HepG2 (cell line): ENCODE data around the gene SRRM4. TPM values are rescaled to one million over a fixed set of nuclear protein-coding genes. Genes with fewer than 3 reads are reported as not detected.

ENCODE experiments used
- ATAC-seq: fragments of 200-7000 bp; cut with Tn5 transposase; 3 replicates; pipeline ENCODE4 v1.9.1; 2020; ENCODE audit warnings: mild to moderate bottlenecking, moderate library complexity
- BruUV-seq: library from RNA; stranded (reverse); fragments of 400-500 nt; replicated peaks from 2 replicates; lab custom pipeline; 2021; lab: Mats Ljungman, UMichigan
- CTCF ChIA-PET: fragments of 300-600 bp; formaldehyde crosslinking; extraction: SDS; loops from one replicate; lab custom pipeline; 2021; ENCODE audit warnings: low total read pairs, inconsistent platforms, low intra/inter-chr PET ratio; lab: Yijun Ruan, JAX
- POLR2A ChIA-PET: fragments of 350-600 bp; sonication (Branson Sonifier 250); formaldehyde crosslinking; loops from one replicate; lab custom pipeline; 2020; ENCODE audit warnings: antibody characterized with exemption, inconsistent platforms; lab: Yijun Ruan, JAX
- DNase-seq: peaks from one replicate; pipeline ENCODE4 v3.0.0-alpha.2; 2015; ENCODE audit warnings: low spot score
- FAIRE-seq: peaks from 3 replicates; lab custom pipeline; 2011; peaks lifted over from hg19 to GRCh38; lab: Jason Lieb, UNC
- H2AFZ ChIP-seq: one replicate; pipeline ENCODE4 v1.6.1; 2011; ENCODE audit warnings: low read length, inconsistent platforms
- H3K27ac ChIP-seq: fragments of 300-600 bp; 3 replicates; pipeline ENCODE4 v1.8.0; 2011; ENCODE audit warnings: mixed run types, mild to moderate bottlenecking, mixed read lengths, low read length, inconsistent platforms; ENCODE audit not compliant: insufficient read depth; ENCODE audit errors: extremely low read length
- H3K27me3 ChIP-seq, 2 experiments: fragments of 200-600 bp in 1 of 2; 2 replicates in 1 of 2; 3 replicates in 1 of 2; pipeline versions ENCODE4 v1.6.0 to v1.8.0; 2011; ENCODE audit warnings: low read length in 2 of 2, mild to moderate bottlenecking in 2 of 2, moderate library complexity in 2 of 2, inconsistent platforms in 1 of 2; ENCODE audit not compliant: insufficient read depth in 2 of 2, control insufficient read depth in 1 of 2
- H3K36me3 ChIP-seq, 2 experiments: fragments of 200-600 bp in 1 of 2; replicated peaks in 1 of 2; 2 replicates in 1 of 2; 3 replicates in 1 of 2; pipeline versions ENCODE4 v1.5.1 to v1.8.0; 2011; ENCODE audit warnings: low read length in 2 of 2, inconsistent platforms in 1 of 2; ENCODE audit not compliant: insufficient read depth in 2 of 2, control insufficient read depth in 1 of 2
- H3K4me1 ChIP-seq: 2 replicates; pipeline ENCODE4 v1.5.1; 2012; ENCODE audit warnings: low read length, inconsistent platforms; ENCODE audit not compliant: insufficient read depth
- H3K4me2 ChIP-seq: 2 replicates; pipeline ENCODE4 v1.6.0; 2011; ENCODE audit warnings: low read depth, low read length, inconsistent platforms
- H3K4me3 ChIP-seq, 3 experiments: fragments of 200-600 bp in 1 of 3; sonication (generic), shearing (Covaris generic) in 1 of 3; replicated peaks in 1 of 3; 2 replicates each; pipeline ENCODE4 v1.5.1; 2011 to 2016; ENCODE audit warnings: low read length in 3 of 3, inconsistent platforms in 2 of 3, low read depth in 2 of 3, mild to moderate bottlenecking in 2 of 3, control low read depth in 1 of 3, mixed read lengths in 1 of 3; ENCODE audit not compliant: insufficient read depth in 1 of 3
- H3K79me2 ChIP-seq: one replicate; pipeline ENCODE4 v1.6.1; 2011; ENCODE audit warnings: low read length, inconsistent platforms; ENCODE audit not compliant: insufficient read depth
- H3K9ac ChIP-seq: 2 replicates; pipeline ENCODE4 v1.6.0; 2011; ENCODE audit warnings: mild to moderate bottlenecking, low read depth, low read length, inconsistent platforms; ENCODE audit not compliant: insufficient read depth
- H3K9me3 ChIP-seq: 2 replicates; pipeline ENCODE4 v1.5.1; 2012; ENCODE audit warnings: mild to moderate bottlenecking, low read length
- H4K20me1 ChIP-seq: 2 replicates; pipeline ENCODE4 v1.6.0; 2011; ENCODE audit warnings: inconsistent platforms, mild to moderate bottlenecking, low read length, moderate library complexity; ENCODE audit not compliant: insufficient read depth
- ATF1 ChIP-seq: IDR thresholded peaks from 2 replicates; pipeline ENCODE4 v1.6.1; 2016; ENCODE audit warnings: mild to moderate bottlenecking, control low read depth
- HHEX ChIP-seq: IDR thresholded peaks from 2 replicates; pipeline ENCODE4 v1.6.1; 2016; ENCODE audit warnings: control low read depth
- MED13 ChIP-seq: sonication (generic); formaldehyde crosslinking; IDR thresholded peaks from 2 replicates; pipeline ENCODE4 v1.5.0; 2020; ENCODE audit warnings: missing genetic modification reagents
- NAIF1 ChIP-seq: sonication (generic); formaldehyde crosslinking; IDR thresholded peaks from 2 replicates; pipeline ENCODE4 v1.5.0; 2020; ENCODE audit warnings: mild to moderate bottlenecking, missing genetic modification reagents, borderline replicate concordance
- NBN ChIP-seq: fragments of 450-650 bp; conservative IDR thresholded peaks from 2 replicates; pipeline ENCODE4 v1.6.1; 2017
- PITX1 ChIP-seq: sonication (generic); formaldehyde crosslinking; IDR thresholded peaks from 2 replicates; pipeline ENCODE4 v1.5.1; 2020; ENCODE audit warnings: mild to moderate bottlenecking, missing genetic modification reagents
- RNF219 ChIP-seq: sonication (generic); formaldehyde crosslinking; IDR thresholded peaks from 2 replicates; pipeline ENCODE4 v1.5.0; 2020; ENCODE audit warnings: mild to moderate bottlenecking, missing genetic modification reagents
- SETDB1 ChIP-seq: sonication (generic); formaldehyde crosslinking; IDR thresholded peaks from 2 replicates; pipeline ENCODE4 v1.5.1; 2020; ENCODE audit warnings: missing genetic modification reagents, mild to moderate bottlenecking, borderline replicate concordance
- SNAPC2 ChIP-seq: sonication (generic); formaldehyde crosslinking; IDR thresholded peaks from 2 replicates; pipeline ENCODE4 v1.8.1; 2022; ENCODE audit warnings: mild to moderate bottlenecking, missing genetic modification reagents
- TARDBP ChIP-seq: sonication (generic); formaldehyde crosslinking; IDR thresholded peaks from 2 replicates; pipeline ENCODE4 v1.8.0; 2022; ENCODE audit warnings: mild to moderate bottlenecking, missing genetic modification reagents
- TBX2 ChIP-seq: sonication (generic); formaldehyde crosslinking; IDR thresholded peaks from 2 replicates; pipeline ENCODE4 v1.5.0; 2020; ENCODE audit warnings: missing genetic modification reagents, mild to moderate bottlenecking, borderline replicate concordance
- ZBTB7B ChIP-seq: sonication (generic); formaldehyde crosslinking; IDR thresholded peaks from 2 replicates; pipeline ENCODE4 v1.4.0; 2020; ENCODE audit warnings: missing genetic modification reagents
- ZNF720 ChIP-seq: sonication (generic); formaldehyde crosslinking; IDR thresholded peaks from 2 replicates; pipeline ENCODE4 v1.4.0; 2020; ENCODE audit warnings: missing genetic modification reagents
- ZNF724P ChIP-seq: sonication (generic); formaldehyde crosslinking; IDR thresholded peaks from 2 replicates; pipeline ENCODE4 v1.8.0; 2022; ENCODE audit warnings: missing genetic modification reagents, borderline replicate concordance
- WGBS: methylation state at CpG from one replicate; pipeline ENCODE4 v1.1.6; 2017; ENCODE audit warnings: low lambda C conversion rate; 5-methylcytosine and 5-hydroxymethylcytosine counted together
- in situ Hi-C: cut with HindIII; loops from 2 replicates; pipeline ENCODE4 v1.10.0; 2017; ENCODE audit warnings: low pct_unique_long_range_greater_than_20kb; ENCODE audit not compliant: extremely low pct_ligation_motif_present
- intact Hi-C: fragments of 100-400 bp; cut with micrococcal nuclease; formaldehyde crosslinking; loops from one replicate; pipeline ENCODE4 v1.10.0; 2022; ENCODE audit not compliant: unreplicated experiment
- polyA plus RNA-seq, 8 experiments: library from polyadenylated mRNA; depleted of rRNA in 3 of 8; stranded (reverse) in 7 of 8; unstranded in 1 of 8; fragments of >200 nt; fragmentation: Illumina TruSeq in 4 of 8; extraction: Trizol in 4 of 8; gene quantifications; 2 replicates each; pipeline versions ENCODE4 v1.2.1 to v1.2.3, GENCODE V29; 2011 to 2016; ENCODE audit warnings: low read depth in 4 of 8, missing spikeins in 1 of 8, mixed read lengths in 1 of 8; ENCODE audit not compliant: insufficient read depth in 1 of 8
- total RNA-seq, 5 experiments: library from RNA; depleted of rRNA; stranded (reverse); fragments of >200 nt; fragmentation: Illumina TruSeq; extraction: Trizol; gene quantifications; 2 replicates each; pipeline ENCODE4 v1.2.3, GENCODE V29; 2016; ENCODE audit warnings: low read depth in 1 of 5

The SRRM4 gene
- total and polyA plus RNA-seq, 2 of the 13 experiments (the other 11 are each of a cell fraction or from before 2014, with no cell fraction given): not detected

GRCh38 chr12:119011231-119011630 lies 29.9 kb downstream of the SRRM4 start (continued):
- TF ChIP-seq TBX2 (no peak), SNAPC2 (CRISPR knock-in tag) (no peak), ZBTB7B (no peak)

- no peak for ATAC-seq
- Histone ChIP-seq H3K9ac (no peak overlapping the region), H3K27me3 (no peaks in the 10 kb centered on the region), H3K4me2 (no peak overlapping the region), H3K9me3 (no peaks in the 10 kb centered on the region), H3K79me2 (no peaks in the 10 kb centered on the region), H2AFZ (no peak overlapping the region), H4K20me1 (no peaks in the 10 kb centered on the region), H3K27ac (no peak overlapping the region), H3K4me1 (no peaks in the 10 kb centered on the region), H3K4me3 (no peak overlapping the region), H3K36me3 (no peaks in the 10 kb centered on the region)
- intact Hi-C loops: no loop called here
- ChIA-PET CTCF (no interaction called here), POLR2A (no interaction called here)
- WGBS: 0% methylated on average over 2 of the region's 3 CpGs
- FAIRE-seq: no peak
- in situ Hi-C loops: loop anchor here (25.0 kb wide), 1 partner anchor 400 kb away; no protein-coding TSS in a partner anchor
- TF ChIP-seq ZNF720 (CRISPR knock-in tag) (no peak), NAIF1 (CRISPR knock-in tag) (no peak), RNF219 (CRISPR knock-in tag) (no peak), MED13 (CRISPR knock-in tag) (no peak), PITX1 (CRISPR knock-in tag) (no peak), NBN (no peak), ATF1 (CRISPR knock-in tag) (no peak), HHEX (no peak), SETDB1 (no peak), TARDBP (no peak), ZNF724P (CRISPR knock-in tag) (no peak)
- no TSS peak for BruUV-seq
- DNase-seq: no peak
These were observed 30.8 kb downstream of the SRRM4 start for GRCh38 chr12:119012179-119012578.
